WI38 (cell line): Measurements from ENCODE around the gene NT5M.

Experiments
- H3K4me3 ChIP-seq: 2 replicates; pipeline ENCODE4 v1.5.1; 2011; ENCODE audit warnings: low read depth, mild to moderate bottlenecking, control low read depth, low read length
- TF ChIP-seq, protein P1 (sequence below): IDR thresholded peaks from 2 replicates; pipeline ENCODE4 v1.5.1; 2012; ENCODE audit warnings: low read depth, mild to moderate bottlenecking, control low read depth, low read length

NT5M gene

GRCh38 chr17:17344507-17345293 is 41.5 kb downstream of the NT5M start:
- TF ChIP-seq, protein P1, sequence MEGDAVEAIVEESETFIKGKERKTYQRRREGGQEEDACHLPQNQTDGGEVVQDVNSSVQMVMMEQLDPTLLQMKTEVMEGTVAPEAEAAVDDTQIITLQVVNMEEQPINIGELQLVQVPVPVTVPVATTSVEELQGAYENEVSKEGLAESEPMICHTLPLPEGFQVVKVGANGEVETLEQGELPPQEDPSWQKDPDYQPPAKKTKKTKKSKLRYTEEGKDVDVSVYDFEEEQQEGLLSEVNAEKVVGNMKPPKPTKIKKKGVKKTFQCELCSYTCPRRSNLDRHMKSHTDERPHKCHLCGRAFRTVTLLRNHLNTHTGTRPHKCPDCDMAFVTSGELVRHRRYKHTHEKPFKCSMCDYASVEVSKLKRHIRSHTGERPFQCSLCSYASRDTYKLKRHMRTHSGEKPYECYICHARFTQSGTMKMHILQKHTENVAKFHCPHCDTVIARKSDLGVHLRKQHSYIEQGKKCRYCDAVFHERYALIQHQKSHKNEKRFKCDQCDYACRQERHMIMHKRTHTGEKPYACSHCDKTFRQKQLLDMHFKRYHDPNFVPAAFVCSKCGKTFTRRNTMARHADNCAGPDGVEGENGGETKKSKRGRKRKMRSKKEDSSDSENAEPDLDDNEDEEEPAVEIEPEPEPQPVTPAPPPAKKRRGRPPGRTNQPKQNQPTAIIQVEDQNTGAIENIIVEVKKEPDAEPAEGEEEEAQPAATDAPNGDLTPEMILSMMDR = no peak
- H3K4me3 ChIP-seq = no peak overlapping the region

DNA sequence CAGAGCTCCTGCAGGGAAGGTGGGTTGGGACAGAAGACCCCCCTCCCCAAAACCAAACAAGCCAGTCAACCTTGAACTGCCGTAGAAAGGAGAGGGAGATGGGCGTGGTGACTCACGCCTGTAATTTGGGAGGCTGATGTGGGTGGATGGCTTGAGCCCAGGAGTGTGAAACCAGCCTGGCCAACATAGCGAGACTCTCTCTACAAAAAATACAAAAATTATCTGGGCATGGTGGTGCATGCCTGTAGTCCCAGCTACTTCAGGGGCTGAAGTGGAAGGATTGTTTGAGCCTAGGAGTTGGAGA is 42.1 kb downstream of the NT5M start:
- TF ChIP-seq, protein P1 = no peak
- no peak overlapping the region for H3K4me3 ChIP-seq

- no peak overlapping the region for H3K4me3 ChIP-seq
- TF ChIP-seq, protein P1 = no peak
These were observed 42.7 kb downstream of the NT5M start for GRCh38 chr17:17345686-17346427.

- TF ChIP-seq, protein P1 = no peak
These were observed 43.5 kb downstream of the NT5M start for GRCh38 chr17:17346428-17347233.

GRCh38 chr17:17347234-17347955 is 44.2 kb downstream of the NT5M start:
- H3K4me3 ChIP-seq = no peak overlapping the region
- TF ChIP-seq, protein P1 = no peak

More at GRCh38 chr17:17346428-17347233, 43.5 kb downstream of the NT5M start:
- no peak overlapping the region for H3K4me3 ChIP-seq

GRCh38 chr17:17347956-17348871 is 45.0 kb downstream of the NT5M start:
- TF ChIP-seq, protein P1 = no peak

More at GRCh38 chr17:17347956-17348871, 45.0 kb downstream of the NT5M start:
- no peak overlapping the region for H3K4me3 ChIP-seq
